ENCODE data around the gene DCAF7.

DCAF7 gene

GRCh38 chr17:63579633-63580032, 29.4 kb downstream of the DCAF7 start:
- in situ Hi-C loops (cut with HindIII; ENCODE audit: low sequenced_read_pairs) = loop anchor here (25.0 kb wide), 1 partner anchor 142 kb away; the partner anchor contains the start of gene CYB561

DNA sequence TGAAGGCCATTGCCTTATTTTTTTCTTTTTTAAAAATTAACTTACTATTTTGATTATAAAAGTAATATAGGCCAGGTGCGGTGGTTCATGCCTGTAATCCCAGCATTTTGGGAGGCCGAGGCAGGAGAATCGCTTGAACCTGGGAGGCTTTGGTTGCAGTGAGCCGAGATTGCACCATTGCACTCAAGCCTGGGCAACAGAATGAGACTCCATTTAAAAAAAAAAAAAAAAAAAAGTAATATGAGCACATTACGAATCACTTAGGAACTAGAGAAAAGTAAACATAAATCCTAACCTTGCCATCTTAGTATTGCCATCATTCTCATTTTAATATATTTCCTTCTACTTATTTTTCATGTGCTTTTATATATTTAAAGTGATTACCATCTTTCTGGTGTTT, 37.5 kb downstream of the DCAF7 start:
- in situ Hi-C loops (cut with HindIII; ENCODE audit: low sequenced_read_pairs) = loop anchor here (25.0 kb wide), 1 partner anchor 150 kb away; the partner anchor contains the start of gene CYB561

GRCh38 chr17:63588797-63589196, 38.5 kb downstream of the DCAF7 start:
- in situ Hi-C loops (cut with HindIII; ENCODE audit: low sequenced_read_pairs) = loop anchor here (25.0 kb wide), 1 partner anchor 151 kb away; the partner anchor contains the start of gene CYB561

DNA sequence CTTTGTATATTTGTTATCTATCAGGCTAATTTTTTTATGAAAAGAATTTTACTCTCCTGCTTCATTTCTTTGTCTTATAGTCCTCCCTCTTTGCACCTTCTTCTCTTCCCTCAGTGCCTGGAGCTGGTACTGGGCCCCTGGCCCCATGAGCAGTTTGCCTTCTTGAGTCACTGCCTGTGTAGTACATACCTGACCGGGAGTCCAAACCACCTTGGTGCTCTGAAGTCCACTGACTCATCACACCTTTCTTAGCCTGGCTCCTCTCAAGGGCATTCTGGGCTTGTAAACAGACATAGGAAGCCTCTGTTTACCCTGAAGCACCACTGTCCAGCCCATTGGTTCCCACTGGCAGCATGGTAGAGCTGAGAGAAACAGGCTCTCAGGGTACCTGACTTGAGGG, 39.4 kb downstream of the DCAF7 start:
- in situ Hi-C loops (cut with HindIII; ENCODE audit: low sequenced_read_pairs) = loop anchor here (25.0 kb wide), 1 partner anchor 152 kb away; the partner anchor contains the start of gene CYB561

GRCh38 chr17:63592797-63593196, 42.5 kb downstream of the DCAF7 start:
- in situ Hi-C loops (cut with HindIII; ENCODE audit: low sequenced_read_pairs) = loop anchor here (25.0 kb wide), 1 partner anchor 155 kb away; the partner anchor contains the start of gene CYB561

DNA sequence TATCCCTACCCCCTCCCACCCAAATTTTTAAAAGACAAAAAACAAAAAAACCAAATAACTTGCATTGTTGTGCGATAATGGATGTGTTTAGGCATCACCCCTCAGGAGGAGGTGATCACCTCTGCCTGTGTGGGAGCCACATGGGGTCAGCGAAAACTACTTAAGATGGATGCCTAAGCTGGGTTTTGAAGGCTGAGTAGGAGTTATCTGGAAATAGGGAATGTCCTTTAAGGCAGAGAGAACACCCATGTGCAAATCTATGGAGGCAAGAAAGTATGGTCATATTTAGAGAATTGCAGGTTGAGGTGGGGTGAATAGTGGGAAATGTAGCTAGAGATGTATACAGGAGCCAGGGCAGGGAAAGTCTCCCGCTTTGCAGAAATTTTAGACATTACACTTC, 44.9 kb downstream of the DCAF7 start:
- in situ Hi-C loops (cut with HindIII; ENCODE audit: low sequenced_read_pairs) = loop anchor here (25.0 kb wide), 1 partner anchor 158 kb away; the partner anchor contains the start of gene CYB561

DNA sequence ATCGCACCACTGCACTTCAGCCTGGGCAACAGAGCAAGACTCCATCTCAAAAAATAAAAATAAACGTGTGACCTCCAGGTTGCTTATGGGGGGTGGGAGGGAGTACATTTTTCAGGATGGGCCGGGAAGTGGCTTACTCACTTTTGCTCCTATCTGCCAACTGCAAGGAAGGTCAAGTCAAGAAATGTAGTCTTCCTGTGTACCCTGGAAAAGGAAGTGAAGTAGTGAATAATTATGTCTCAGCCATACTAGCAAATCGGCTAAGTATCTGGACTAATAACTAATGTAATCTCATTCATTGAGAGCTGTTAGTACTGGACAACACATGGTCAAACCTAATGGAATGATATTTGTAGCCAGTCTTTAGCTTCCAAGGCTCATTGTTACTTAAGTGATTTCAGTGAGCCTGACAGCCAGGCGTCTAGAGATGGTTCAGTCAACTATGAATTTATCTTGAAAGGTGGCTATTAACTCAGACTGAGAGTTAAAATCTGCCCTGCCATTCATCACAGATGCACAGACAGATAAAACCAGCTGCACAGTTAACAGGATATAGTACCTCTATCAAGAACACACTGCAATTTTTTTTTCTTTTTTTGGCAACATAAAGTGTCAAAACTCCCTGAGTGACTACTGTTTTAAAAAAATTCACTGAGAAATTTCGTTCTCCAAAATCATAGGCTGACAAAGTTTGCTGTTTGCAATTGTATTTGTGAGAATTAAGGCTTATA, 46.7 kb downstream of the DCAF7 start:
- in situ Hi-C loops (cut with HindIII; ENCODE audit: low sequenced_read_pairs) = loop anchor here (25.0 kb wide), 1 partner anchor 160 kb away; the partner anchor contains the start of gene CYB561

DNA sequence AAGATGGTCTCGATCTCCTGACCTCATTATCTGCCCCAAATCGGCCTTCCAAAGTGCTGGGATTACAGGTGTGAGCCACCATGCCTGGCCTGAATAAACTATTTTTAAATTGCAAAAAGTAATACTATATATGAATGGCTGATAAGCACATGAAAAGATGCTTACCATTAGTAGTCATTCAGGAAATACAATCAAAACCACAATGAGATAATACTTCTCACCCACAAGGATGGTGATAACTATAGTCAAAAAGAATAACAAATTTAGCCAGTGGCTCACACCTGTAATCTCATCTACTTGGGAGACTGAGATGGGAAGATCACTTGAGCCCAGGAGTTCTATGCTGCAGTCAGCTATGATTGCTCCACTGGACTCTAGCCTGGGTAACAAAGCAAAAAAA, 48.0 kb downstream of the DCAF7 start:
- in situ Hi-C loops (cut with HindIII; ENCODE audit: low sequenced_read_pairs) = loop anchor here (25.0 kb wide), 1 partner anchor 161 kb away; the partner anchor contains the start of gene CYB561

DNA sequence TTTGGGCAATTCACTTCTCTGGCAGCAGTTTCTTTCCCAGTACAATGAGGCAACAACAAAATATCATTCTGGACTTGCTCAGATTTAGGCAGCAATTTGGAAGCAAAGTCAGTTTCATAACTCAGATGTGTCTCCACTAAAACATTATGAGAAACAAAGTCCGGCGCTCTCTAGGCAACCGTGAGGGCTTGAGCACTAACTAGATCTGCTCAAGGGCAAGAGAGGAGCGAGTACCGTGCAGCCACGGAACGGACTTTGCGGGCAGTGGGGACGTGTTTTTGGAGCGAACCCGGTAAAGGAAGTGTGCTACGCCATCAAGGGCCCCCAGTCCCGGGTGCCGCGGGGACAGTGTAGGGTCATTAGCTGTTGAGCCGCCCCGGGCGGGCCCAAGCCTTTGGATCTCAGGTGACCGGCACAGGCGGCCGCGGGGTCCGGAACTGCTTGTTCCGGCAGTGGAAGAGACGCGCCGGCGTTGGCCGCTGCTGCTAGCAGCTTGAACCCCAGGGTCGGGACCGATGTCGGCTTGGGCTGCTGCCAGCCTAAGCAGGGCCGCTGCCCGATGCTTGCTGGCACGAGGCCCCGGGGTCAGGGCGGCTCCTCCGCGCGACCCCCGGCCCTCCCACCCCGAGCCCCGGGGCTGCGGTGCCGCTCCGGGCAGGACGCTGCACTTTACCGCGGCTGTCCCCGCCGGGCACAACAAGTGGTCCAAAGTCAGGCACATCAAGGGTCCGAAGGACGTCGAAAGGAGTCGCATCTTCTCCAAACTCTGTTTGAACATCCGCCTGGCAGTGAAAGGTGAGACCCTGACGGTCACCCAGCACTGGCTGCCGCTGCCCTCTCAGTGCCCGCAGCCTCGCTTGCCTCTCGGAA, 50.5 kb downstream of the DCAF7 start, which contains the start of gene TACO1:
TSS of gene TACO1 (plus strand) at position 327 of the 870 bp plus-strand sequence. CDS start at position 516, 189 bp downstream.
- in situ Hi-C loops (cut with HindIII; ENCODE audit: low sequenced_read_pairs) = no loop called here

DNA sequence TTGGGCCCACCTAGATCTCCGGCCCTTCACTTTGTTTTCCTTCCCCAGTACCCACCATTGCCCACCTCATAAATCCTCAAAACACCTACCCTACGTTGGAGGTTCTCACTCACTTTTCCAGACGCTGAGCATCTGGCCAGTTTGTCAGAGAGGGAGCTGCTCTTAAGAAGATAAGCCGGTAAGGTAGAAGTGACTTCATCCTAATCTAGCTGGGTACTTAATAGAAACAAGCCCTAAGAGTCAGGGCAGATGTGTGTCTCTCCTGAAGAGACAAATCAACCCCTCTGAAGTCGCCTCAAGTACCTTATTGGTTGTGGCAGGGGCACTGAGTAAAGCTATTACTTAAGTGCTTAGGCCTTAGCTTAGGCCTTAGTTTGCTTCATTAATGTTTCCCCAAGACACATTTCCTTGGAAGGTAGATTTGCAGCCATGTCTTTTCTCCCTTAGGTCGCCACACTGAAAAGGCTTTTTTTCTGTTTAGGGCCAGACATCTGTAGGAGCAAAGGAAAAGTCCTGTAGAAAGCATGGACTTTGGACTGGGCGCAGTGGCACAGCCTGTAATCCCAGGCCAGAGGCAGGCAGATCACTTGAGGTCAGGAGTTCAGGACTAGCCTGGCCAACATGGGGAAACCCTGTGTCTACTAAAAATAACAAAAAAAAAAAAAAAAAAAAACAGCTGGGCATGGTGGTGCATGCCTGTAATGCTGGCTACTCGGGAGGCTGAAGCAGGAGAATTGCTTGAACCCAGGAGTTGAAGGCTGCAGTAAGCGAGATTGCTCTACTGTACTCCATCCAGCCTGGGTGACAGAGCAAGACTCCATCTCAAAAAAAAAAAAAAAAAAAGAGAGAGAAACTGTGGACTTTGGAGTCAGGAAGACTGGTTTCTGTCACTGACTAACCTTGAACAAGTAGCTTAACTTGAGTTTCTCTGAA, 51.4 kb downstream of the DCAF7 start:
- in situ Hi-C loops (cut with HindIII; ENCODE audit: low sequenced_read_pairs) = no loop called here

DNA sequence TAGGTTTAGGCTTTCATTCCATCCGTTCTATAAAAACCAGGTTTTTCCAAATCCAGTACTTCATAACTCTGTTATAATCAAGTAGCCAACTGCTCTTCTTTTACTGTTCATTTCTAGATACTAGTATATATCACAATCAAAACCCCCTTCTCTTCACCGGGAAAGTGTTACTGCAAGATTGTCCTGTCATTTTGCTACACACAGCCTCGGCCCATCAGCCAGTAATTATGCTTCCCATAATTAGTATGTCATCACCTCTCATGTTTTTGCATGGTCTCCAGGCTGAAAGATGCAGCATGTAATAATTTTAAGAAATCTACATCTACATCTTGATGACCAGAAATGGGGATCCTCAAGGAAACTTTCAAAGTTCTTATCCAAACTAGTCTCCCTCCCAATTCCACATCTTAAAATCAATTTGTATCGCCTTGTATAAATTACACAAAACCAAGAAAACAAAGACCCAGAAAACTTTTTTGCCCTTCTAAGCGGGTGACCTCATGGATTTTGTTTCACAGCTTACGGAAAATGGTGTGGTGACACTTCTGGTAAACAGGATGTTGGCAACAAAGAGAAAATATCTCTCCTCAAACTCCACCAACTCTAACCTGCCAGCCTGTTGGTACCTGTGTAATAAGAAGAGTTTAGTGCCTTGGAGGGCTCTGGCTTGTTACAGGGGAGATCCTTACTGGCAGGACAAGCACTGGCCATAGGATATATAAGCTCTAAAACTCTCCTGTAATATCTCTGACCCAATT, 59.7 kb downstream of the DCAF7 start:
- in situ Hi-C loops (cut with HindIII; ENCODE audit: low sequenced_read_pairs) = no loop called here

DNA sequence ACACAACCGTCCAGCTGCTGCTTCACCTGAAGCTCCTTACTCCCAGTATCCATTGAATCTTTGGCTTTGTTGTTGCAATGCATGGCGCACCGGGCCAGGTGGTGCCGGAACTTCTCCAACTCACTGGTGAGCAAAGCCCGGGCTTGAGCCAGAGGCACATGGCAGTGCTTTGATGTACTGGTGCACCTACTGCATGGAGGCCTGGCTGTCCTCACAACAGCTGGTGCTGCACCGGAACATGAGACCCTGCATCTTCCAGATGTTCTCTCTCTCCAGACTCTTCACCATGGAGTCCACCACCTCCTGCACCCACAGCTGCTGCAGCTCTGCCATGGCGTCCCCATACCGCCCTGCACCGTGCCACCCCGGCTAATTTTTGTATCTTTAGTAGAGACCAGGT, 60.6 kb downstream of the DCAF7 start:
- in situ Hi-C loops (cut with HindIII; ENCODE audit: low sequenced_read_pairs) = no loop called here

DNA sequence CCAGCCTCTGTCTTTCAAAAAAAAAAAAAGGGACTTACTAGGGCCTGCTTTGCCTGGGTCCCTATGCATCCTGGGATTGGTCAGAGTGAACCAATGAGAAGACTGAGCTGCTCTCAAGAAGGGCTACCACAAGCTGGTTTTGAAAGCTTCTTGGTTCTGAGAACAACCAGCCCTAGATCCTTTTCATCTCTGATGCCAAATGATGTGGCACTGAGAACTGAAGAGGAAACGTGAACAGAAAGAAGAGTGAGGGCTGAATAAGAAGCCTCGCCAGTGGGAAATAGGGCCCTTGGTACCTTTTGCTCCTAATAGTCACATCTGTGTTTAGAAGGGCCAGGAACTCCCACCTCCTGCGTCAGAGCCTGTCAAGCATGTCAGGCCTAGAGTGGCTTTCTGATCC, 61.1 kb downstream of the DCAF7 start:
- in situ Hi-C loops (cut with HindIII; ENCODE audit: low sequenced_read_pairs) = no loop called here

- in situ Hi-C loops (cut with HindIII; ENCODE audit: low sequenced_read_pairs) = no loop called here
Observed at GRCh38 chr17:63613663-63614062, 63.4 kb downstream of the DCAF7 start.

- in situ Hi-C loops (cut with HindIII; ENCODE audit: low sequenced_read_pairs) = loop anchor here (5.0 kb wide), 1 partner anchor 56 kb away; no protein-coding TSS in a partner anchor
Observed at GRCh38 chr17:63621229-63621683, 71.0 kb downstream of the DCAF7 start.

GRCh38 chr17:63621684-63622573, 71.7 kb downstream of the DCAF7 start, which contains the start of gene MAP3K3:
Gene MAP3K3 (plus strand): TSS chr17:63622417. CDS start chr17:63622760, 343 bp downstream.
- in situ Hi-C loops (cut with HindIII; ENCODE audit: low sequenced_read_pairs) = loop anchor here (5.0 kb wide), 1 partner anchor 55 kb away; no protein-coding TSS in a partner anchor

DNA sequence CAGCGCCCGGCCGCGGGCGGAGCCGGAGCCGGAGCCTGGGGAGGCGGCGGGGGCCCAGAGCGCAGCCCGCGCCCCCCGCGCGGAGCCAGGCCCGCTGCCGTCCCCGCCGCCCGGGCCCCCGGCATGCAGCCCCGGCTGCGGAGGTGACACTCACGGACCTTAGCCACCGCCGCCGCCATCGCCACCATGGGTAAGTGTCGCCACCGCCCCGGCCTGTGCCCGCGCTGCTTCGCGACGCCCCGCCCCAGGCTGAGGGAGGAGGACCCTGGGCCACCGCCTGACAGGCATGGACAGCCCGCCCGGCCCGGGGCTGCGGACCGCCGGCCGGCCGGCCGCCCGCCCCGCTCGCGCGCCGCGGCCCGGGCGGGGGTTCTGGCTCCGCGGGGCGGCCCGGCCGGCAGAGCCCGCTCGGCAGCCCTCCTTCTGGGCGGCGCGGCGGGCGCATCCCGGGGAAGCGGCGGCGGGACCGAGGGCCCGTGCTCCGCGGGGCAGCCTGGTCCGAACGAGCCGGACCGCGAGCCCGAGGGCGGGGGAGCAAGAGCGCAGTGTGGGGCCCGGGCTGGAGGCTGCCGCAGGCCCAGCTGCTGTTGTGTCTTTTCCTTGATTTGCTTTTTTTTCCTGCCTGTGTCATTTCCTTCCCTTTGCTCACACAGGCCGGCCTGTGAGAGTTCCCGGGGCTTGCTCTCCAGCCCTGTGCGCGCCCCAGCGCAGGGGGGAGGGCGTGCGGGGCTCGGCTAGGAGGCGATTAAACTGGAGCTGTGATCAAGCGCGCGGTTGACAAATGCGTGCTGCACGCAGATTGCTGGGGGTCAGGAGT, 72.5 kb downstream of the DCAF7 start:
- in situ Hi-C loops (cut with HindIII; ENCODE audit: low sequenced_read_pairs) = loop anchor here (5.0 kb wide), 1 partner anchor 55 kb away; no protein-coding TSS in a partner anchor

Measured in endothelial cell of hepatic sinusoid (primary cell).